GM23248 (cell line): ENCODE measurements around the gene ATF1. TPM values are rescaled to one million over a fixed set of nuclear protein-coding genes. Genes with fewer than 3 reads are reported as not detected.

Experiments used
- DNase-seq: peaks from one replicate; pipeline ENCODE4 v3.0.0-alpha.2; 2015
- H2AFZ ChIP-seq: fragments of 200-600 bp; sonication (generic); 2 replicates; pipeline ENCODE4 v1.6.1; 2016; ENCODE audit warnings: antibody characterized with exemption
- H3F3A ChIP-seq: fragments of 200-600 bp; sonication (generic); 2 replicates; pipeline ENCODE4 v1.6.1; 2016; ENCODE audit warnings: mild to moderate bottlenecking, antibody characterized with exemption, mixed run types; ENCODE audit not compliant: insufficient read depth
- H3K27ac ChIP-seq: fragments of 200-600 bp; sonication (generic); 2 replicates; pipeline ENCODE4 v1.5.1; 2016; ENCODE audit warnings: mild to moderate bottlenecking
- H3K27me3 ChIP-seq: fragments of 200-600 bp; sonication (generic); replicated peaks from 2 replicates; pipeline ENCODE4 v1.6.1; 2016; ENCODE audit warnings: mild to moderate bottlenecking; ENCODE audit not compliant: insufficient read depth
- H3K36me3 ChIP-seq: fragments of 200-600 bp; sonication (generic); 2 replicates; pipeline ENCODE4 v1.6.1; 2016; ENCODE audit warnings: low read depth, mild to moderate bottlenecking
- H3K4me1 ChIP-seq: fragments of 200-600 bp; sonication (generic); 2 replicates; pipeline ENCODE4 v1.6.1; 2016; ENCODE audit warnings: mild to moderate bottlenecking; ENCODE audit not compliant: insufficient read depth
- H3K4me2 ChIP-seq: fragments of 200-600 bp; sonication (generic); one replicate; pipeline ENCODE4 v1.6.1; 2016; ENCODE audit warnings: mild to moderate bottlenecking; ENCODE audit not compliant: unreplicated experiment
- H3K4me3 ChIP-seq: fragments of 200-600 bp; sonication (generic); 2 replicates; pipeline ENCODE4 v1.5.1; 2016; ENCODE audit warnings: mild to moderate bottlenecking
- H3K79me2 ChIP-seq: fragments of 200-600 bp; sonication (generic); 2 replicates; pipeline ENCODE4 v1.6.1; 2016; ENCODE audit warnings: mild to moderate bottlenecking; ENCODE audit not compliant: insufficient read depth
- H3K9ac ChIP-seq: fragments of 200-600 bp; sonication (generic); 2 replicates; pipeline ENCODE4 v1.6.1; 2016; ENCODE audit warnings: mild to moderate bottlenecking
- H3K9me2 ChIP-seq: fragments of 200-600 bp; sonication (generic); 2 replicates; pipeline ENCODE4 v1.6.1; 2016; ENCODE audit warnings: mixed run types, mild to moderate bottlenecking, moderate library complexity; ENCODE audit not compliant: insufficient read depth
- H3K9me3 ChIP-seq: fragments of 200-600 bp; sonication (generic); one replicate; pipeline ENCODE4 v1.6.1; 2017; ENCODE audit warnings: low read depth
- H4K20me1 ChIP-seq: fragments of 200-600 bp; sonication (generic); 2 replicates; pipeline ENCODE4 v1.6.0; 2016; ENCODE audit not compliant: insufficient read depth
- EZH2 ChIP-seq: fragments of 200-600 bp; sonication (generic); IDR thresholded peaks from 2 replicates; pipeline ENCODE4 v1.6.1; 2018; ENCODE audit warnings: antibody characterized with exemption, mild to moderate bottlenecking; ENCODE audit not compliant: insufficient read depth, poor library complexity, severe bottlenecking
- EZH2phosphoT487 ChIP-seq: fragments of 200-600 bp; sonication (generic); IDR thresholded peaks from 2 replicates; pipeline ENCODE4 v1.6.1; 2018; ENCODE audit warnings: antibody characterized with exemption, moderate library complexity, mild to moderate bottlenecking, low read depth; ENCODE audit not compliant: insufficient read depth
- WGBS, 2 experiments: methylation state at CpG; one replicate each; pipeline ENCODE4 v1.1.6; 2015 to 2017; ENCODE audit warnings: low lambda C conversion rate in 2 of 2, low coverage in 1 of 2; ENCODE audit errors: missing lambda C conversion rate in 2 of 2; 5-methylcytosine and 5-hydroxymethylcytosine counted together
- in situ Hi-C: fragments of 300-500 bp; cut with MboI; formaldehyde crosslinking; loops from 2 replicates; pipeline ENCODE4 v1.15.0; 2020
- polyA plus RNA-seq: library from polyadenylated mRNA; unstranded; fragments of >200 nt; fragmentation: Nextera tagmentation; extraction: Ambion mirVana; gene quantifications from 2 replicates; pipeline ENCODE4 v1.2.1, GENCODE V29; 2016
- total RNA-seq: library from RNA; depleted of rRNA; stranded (reverse); fragments of >200 nt; shearing (Covaris generic); gene quantifications from 2 replicates; pipeline ENCODE4 v1.2.3, GENCODE V29; 2014

The ATF1 gene
- total and polyA plus RNA-seq, 2 experiments from 2014 or later: 24.0 to 30.6 TPM

DNA sequence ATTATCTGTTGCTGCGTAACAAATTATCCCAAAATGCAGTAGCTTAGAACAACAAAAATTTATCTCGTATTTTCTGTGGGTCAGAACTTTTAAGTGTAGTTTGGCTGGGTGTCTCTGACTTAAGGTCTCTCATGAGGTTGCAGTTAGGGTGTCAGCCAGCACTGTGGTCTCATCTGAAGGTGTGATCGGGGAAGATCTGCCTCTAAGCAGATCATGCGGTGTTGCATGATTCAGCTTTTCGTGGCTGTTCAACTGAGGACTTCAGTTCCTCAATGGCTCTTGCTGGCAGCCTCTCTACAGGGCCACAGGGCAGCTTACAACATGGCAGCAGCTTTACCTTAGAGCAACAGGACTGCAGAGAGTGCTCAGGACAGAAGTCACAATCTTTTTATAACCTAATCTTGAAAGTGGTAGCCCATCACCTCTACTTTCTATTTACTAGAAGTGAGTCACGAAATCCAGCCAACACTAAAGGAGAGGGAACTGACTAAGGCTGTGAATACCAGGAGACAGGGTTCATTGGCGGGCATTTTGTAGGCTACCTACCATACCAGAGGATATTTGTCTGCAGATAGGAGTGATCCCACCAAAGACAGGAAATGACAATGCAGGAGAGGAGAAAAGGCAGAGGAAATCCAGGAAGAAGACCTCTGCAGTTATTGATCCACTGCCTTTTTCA is 77.0 kb downstream of the ATF1 start:
- Histone ChIP-seq H3K36me3 (no peaks in the 10 kb centered on the region), H3K9ac (no peak overlapping the region), H3K4me2 (no peak overlapping the region), H4K20me1 (no peaks in the 10 kb centered on the region), H3F3A (peaks cover 16% of the 10 kb centered on the region; the same call in 1 of the 2 replicates), H3K27ac (no peak overlapping the region), H2AFZ (no peak overlapping the region), H3K4me3 (no peak overlapping the region), H3K4me1 (0 out of 2 replicates have a peak, but pooled peaks cover 7% of the 10 kb centered on the region), H3K9me3 (no peaks in the 10 kb centered on the region), H3K9me2 (no peaks in the 10 kb centered on the region), H3K27me3 (no peaks in the 10 kb centered on the region), H3K79me2 (no peaks in the 10 kb centered on the region)
- 86 to 93% methylated on average over 7 of the region's 7 CpGs for WGBS, 2 experiments
- DNase-seq: no peak
- in situ Hi-C loops: no loop called here
- TF ChIP-seq EZH2phosphoT487: no peak

DNA sequence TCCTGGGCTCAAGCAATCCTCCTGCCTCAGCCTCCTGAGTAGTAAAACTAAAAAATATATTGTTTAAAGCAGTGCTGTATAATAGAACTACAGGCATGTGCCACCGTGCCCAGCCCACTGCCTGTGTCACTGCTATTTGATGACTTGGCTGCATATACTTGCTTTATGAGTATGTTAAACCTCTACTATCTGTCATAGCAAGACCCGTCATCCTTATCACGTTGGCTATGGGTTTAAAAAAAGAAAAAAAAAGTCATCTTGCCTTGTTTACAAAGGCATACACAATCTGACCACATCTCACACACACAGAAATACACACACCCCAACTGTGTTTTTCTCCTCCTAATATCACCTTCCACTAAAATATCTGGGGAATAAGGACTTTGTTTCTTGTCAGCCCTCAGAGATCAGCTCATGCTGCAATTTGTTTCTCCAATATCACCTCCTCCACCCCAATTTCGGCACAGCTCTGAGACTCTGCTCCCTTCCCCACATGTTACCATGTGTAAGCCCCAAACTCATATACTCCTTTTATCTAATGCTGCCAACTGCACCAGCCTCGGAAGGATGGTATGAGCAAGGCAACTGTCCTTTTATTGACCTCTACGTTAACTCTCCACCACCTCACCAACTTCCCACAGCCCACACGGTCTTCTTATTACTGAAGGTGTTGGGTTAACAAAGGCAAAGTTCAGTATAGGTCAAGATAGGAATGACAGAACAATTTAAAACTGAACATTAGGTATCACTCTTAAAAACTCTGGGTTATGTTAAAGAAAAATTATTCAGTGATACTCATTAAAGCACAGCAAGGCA is 78.0 kb downstream of the ATF1 start:
- Histone ChIP-seq H3K4me3 (no peak overlapping the region), H3K79me2 (no peaks in the 10 kb centered on the region), H3K4me1 (0 out of 2 replicates have a peak, but pooled peaks cover 7% of the 10 kb centered on the region), H2AFZ (no peak overlapping the region), H3K36me3 (no peaks in the 10 kb centered on the region), H3K9me3 (no peaks in the 10 kb centered on the region), H3K4me2 (no peak overlapping the region), H3K27ac (no peak overlapping the region), H3K9ac (no peak overlapping the region), H4K20me1 (no peaks in the 10 kb centered on the region), H3K27me3 (no peaks in the 10 kb centered on the region), H3F3A (peaks cover 16% of the 10 kb centered on the region; the same call in 1 of the 2 replicates), H3K9me2 (no peaks in the 10 kb centered on the region)
- TF ChIP-seq EZH2 (no peak), EZH2phosphoT487 (no peak)
- no peak for DNase-seq
- in situ Hi-C loops: no loop called here
- 49 to 53% methylated on average over 7 of the region's 7 CpGs for WGBS, 2 experiments

DNA sequence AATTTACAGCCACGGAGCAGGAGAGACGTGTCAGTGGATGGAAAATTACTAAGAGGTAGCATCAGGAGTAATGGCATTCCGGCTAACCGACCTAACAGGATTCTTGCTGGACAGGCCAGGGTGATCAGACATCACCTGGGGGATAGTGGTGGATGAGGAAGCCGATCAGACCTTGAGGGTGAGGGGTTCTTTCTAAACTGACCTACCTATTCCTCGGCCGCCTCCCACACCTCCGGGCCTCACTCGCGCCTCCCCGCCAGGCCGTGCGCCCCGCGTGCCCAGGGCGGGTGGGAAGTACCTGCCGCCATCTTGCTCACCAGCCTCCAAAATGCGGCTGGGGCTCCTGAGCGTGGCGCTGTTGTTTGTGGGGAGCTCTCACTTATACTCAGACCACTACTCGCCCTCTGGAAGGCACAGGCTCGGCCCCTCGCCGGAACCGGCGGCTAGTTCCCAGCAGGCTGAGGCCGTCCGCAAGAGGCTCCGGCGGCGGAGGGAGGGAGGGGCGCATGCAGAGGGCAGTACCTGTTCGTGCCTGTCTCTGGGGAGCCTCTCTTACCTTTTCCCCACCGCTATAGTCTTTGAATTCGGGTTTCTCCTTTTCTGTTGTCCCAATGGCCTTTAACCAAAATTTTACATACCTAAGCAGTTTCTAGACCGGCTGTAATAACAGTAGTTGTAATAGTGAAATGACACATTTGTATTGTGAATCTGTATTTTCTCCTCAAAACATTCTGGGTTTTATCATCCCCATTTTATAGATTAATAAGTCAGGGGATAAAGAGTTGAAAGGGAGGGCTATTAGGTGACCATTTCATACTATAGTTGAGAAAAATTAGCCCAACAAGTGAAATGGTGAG is 79.0 kb downstream of the ATF1 start, which contains the start of gene TMPRSS12:
Gene TMPRSS12, plus strand, starts transcription at position 290 of the 857 bp plus-strand sequence. Its CDS starts 39 bp downstream, at position 329.
- Histone ChIP-seq H3K27me3 (no peaks in the 10 kb centered on the region), H3K4me1 (0 out of 2 replicates have a peak, but pooled peaks cover 7% of the 10 kb centered on the region), H3K9ac (no peak within 1 kb of the TSS), H3K36me3 (no peaks in the 10 kb centered on the region), H3K27ac (no peak within 1 kb of the TSS), H3F3A (peaks cover 16% of the 10 kb centered on the region; the same call in 1 of the 2 replicates), H2AFZ (no peak within 1 kb of the TSS), H4K20me1 (no peaks in the 10 kb centered on the region), H3K9me3 (no peaks in the 10 kb centered on the region), H3K79me2 (no peaks in the 10 kb centered on the region), H3K9me2 (no peaks in the 10 kb centered on the region), H3K4me3 (no peak within 1 kb of the TSS), H3K4me2 (no peak within 1 kb of the TSS)
- DNase-seq: no peak
- in situ Hi-C loops: no loop called here
- whole genome bisulfite sequencing, 2 experiments: 46 to 52% methylated on average over 36 of the region's 36 CpGs
- TF ChIP-seq EZH2 (no peak), EZH2phosphoT487 (no peak)

DNA sequence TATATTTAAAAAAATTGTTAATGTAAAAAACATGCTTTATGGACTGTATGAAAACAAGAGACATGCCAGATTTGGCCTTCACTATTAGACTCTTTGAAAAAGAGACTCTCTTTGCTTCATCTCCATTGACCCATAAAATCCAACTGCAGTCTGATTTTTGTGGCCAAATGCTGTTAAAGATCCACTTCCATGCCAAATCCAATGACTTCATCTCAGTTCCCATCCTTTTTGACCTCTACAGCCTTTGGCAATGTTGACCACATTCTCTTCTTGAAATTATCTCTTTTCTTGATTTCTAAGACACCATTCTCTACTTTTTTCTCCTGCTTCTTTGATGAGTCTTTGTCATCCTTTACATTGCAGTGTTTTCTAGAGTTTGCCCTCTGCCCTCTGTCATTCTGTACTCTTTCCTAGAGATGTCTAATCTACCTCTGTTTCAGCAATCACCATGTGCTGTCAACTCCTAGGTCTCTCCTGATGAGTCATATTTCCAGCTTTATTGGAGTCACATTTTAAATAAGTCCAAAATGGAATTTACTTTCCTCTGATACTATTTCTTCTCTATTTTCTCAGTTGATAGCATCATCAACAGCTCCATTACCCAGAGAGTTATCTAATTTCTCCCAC is 81.2 kb downstream of the ATF1 start:
- no peaks in the 10 kb centered on the region for H3K79me2 ChIP-seq
- H3K9me2 ChIP-seq: no peaks in the 10 kb centered on the region
- no peak overlapping the region for H3K4me3 ChIP-seq
- H3K9ac ChIP-seq: no peak overlapping the region
- DNase-seq: peak; percentile 17
- H4K20me1 ChIP-seq: no peaks in the 10 kb centered on the region
- 0 out of 2 replicates have a peak overlapping the region, but pooled peaks have one; percentile 7 for H2AFZ ChIP-seq
- no peak overlapping the region for H3K4me2 ChIP-seq
- no peak overlapping the region for H3K27ac ChIP-seq
- TF ChIP-seq EZH2phosphoT487 (no peak), EZH2 (no peak)
- H3K27me3 ChIP-seq: no peaks in the 10 kb centered on the region
- H3F3A ChIP-seq: peaks cover 6% of the 10 kb centered on the region; the same call in 1 of the 2 replicates
- H3K36me3 ChIP-seq: no peaks in the 10 kb centered on the region
- no peaks in the 10 kb centered on the region for H3K9me3 ChIP-seq
- no peaks in the 10 kb centered on the region for H3K4me1 ChIP-seq
- in situ Hi-C loops: no loop called here
